MG63 (cell line): ENCODE results near the gene OR10C1. TPM values are rescaled to one million over a fixed set of nuclear protein-coding genes. Genes with fewer than 3 reads are reported as not detected.

ENCODE experiments used
- total RNA-seq: library from RNA; depleted of rRNA; stranded (reverse); fragments of >200 nt; shearing (Covaris generic); gene quantifications from 2 replicates; pipeline ENCODE4 v1.2.3, GENCODE V29; 2014; ENCODE audit warnings: low replicate concordance; rRNA removed

The OR10C1 gene
- total RNA-seq, 1 experiment from 2014 or later = not detected

Other genes starting within 250 kb of the OR10C1 start
- gene OR14J1, start 137.6 kb upstream of the OR10C1 start, total RNA-seq = not detected in 2 replicates
- gene OR5V1, start 70.4 kb upstream of the OR10C1 start, total RNA-seq = not detected in 2 replicates
- gene OR12D3, start 64.0 kb upstream of the OR10C1 start, total RNA-seq = not detected in 2 replicates
- gene OR12D2, start 43.7 kb upstream of the OR10C1 start, total RNA-seq = not detected in 2 replicates
- not detected in 2 replicates for gene OR12D1, start 24.4 kb upstream of the OR10C1 start, total RNA-seq
- not detected in 2 replicates for gene OR11A1, start 17.8 kb downstream of the OR10C1 start, total RNA-seq
- not detected in 2 replicates for gene OR2H1, start 17.8 kb downstream of the OR10C1 start, total RNA-seq
- gene MAS1L, start 48.6 kb downstream of the OR10C1 start, total RNA-seq = not detected in 2 replicates
- gene UBD, start 120.4 kb downstream of the OR10C1 start, total RNA-seq = not detected in 2 replicates
- not detected in 2 replicates for gene OR2H2, start 145.8 kb downstream of the OR10C1 start, total RNA-seq
- 1.9 and 3.7 TPM in 2 replicates for gene GABBR1, start 193.9 kb downstream of the OR10C1 start, total RNA-seq
- not detected in 2 replicates for gene MOG, start 217.8 kb downstream of the OR10C1 start, total RNA-seq
- gene ZFP57, start 241.8 kb downstream of the OR10C1 start, total RNA-seq = not detected in 2 replicates